BE2C (cell line): ENCODE results near the gene PLBD1. TPM values are rescaled to one million over a fixed set of nuclear protein-coding genes. Genes with fewer than 3 reads are reported as not detected.

ENCODE experiments used
- DNase-seq: peaks from one replicate; pipeline ENCODE4 v3.0.0-alpha.2; 2020
- H3K27me3 ChIP-seq: fragments of 250-450 bp; sonication (Bioruptor Pico); 2 replicates; pipeline ENCODE4 v1.5.1; 2020; ENCODE audit warnings: mild to moderate bottlenecking
- H3K36me3 ChIP-seq: fragments of 250-450 bp; sonication (Bioruptor Pico); 2 replicates; pipeline ENCODE4 v1.5.1; 2020; ENCODE audit warnings: mild to moderate bottlenecking
- H3K4me1 ChIP-seq: fragments of 250-450 bp; sonication (Bioruptor Pico); 2 replicates; pipeline ENCODE4 v1.5.1; 2020
- H3K4me3 ChIP-seq: 2 replicates; pipeline ENCODE4 v1.5.1; 2011; ENCODE audit warnings: low read depth, low read length
- H3K9me3 ChIP-seq: fragments of 250-450 bp; sonication (Bioruptor Pico); 2 replicates; pipeline ENCODE4 v1.5.1; 2020
- CTCF ChIP-seq: IDR thresholded peaks from 2 replicates; pipeline ENCODE4 v1.5.1; 2012; ENCODE audit warnings: mild to moderate bottlenecking, low read depth, low read length
- polyA plus RNA-seq: library from polyadenylated mRNA; unstranded; fragments of >200 nt; gene quantifications from one replicate; pipeline ENCODE4 v1.2.1, GENCODE V29; 2012; ENCODE audit warnings: low read depth, missing spikeins; ENCODE audit not compliant: insufficient read length, insufficient read depth

Gene PLBD1
- 0.46 TPM for polyA plus RNA-seq

- Histone ChIP-seq H3K9me3 (no peaks in the 10 kb centered on the region), H3K36me3 (no peaks in the 10 kb centered on the region), H3K27me3 (no peaks in the 10 kb centered on the region), H3K4me3 (peak within 1 kb of the TSS; percentile 48), H3K4me1 (no peaks in the 10 kb centered on the region)
- TF ChIP-seq CTCF = no peak
- peak; percentile 28 for DNase-seq
These were observed at the start of gene PLBD1 for GRCh38 chr12:14567351-14568162. TSS of gene PLBD1 (minus strand) at chr12:14567883. CDS start at chr12:14567696, 187 bp downstream.

GRCh38 chr12:14614704-14615121, 47.0 kb upstream of the PLBD1 start:
- no peaks in the 10 kb centered on the region for H3K4me1 ChIP-seq
- no peak for DNase-seq
- H3K36me3 ChIP-seq = no peaks in the 10 kb centered on the region
- H3K4me3 ChIP-seq = no peak overlapping the region
- TF ChIP-seq CTCF = no peak
- no peaks in the 10 kb centered on the region for H3K9me3 ChIP-seq
- no peaks in the 10 kb centered on the region; the same call in 1 of the 2 replicates for H3K27me3 ChIP-seq

DNA sequence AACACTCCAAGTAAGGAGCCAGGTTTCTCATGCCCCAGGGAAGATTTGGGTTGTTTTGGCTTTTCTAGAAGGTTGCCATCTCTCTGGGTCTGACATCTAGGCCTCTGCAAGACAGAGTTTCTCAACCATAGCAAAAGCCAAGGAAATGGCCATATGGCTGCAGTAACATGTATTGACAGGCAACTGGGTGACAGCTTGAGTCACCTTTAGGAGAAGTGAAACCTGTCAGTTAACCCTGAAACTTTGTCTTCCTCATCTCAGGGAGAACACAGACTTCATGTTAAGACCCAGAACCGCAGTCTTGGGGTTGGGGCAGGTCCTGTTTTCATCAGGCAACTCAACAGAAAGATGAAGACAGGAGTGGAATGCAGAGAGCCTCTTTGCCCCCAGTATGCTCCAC, 46.0 kb upstream of the PLBD1 start:
- no peak for DNase-seq
- Histone ChIP-seq H3K27me3 (no peaks in the 10 kb centered on the region; the same call in 1 of the 2 replicates), H3K4me1 (no peaks in the 10 kb centered on the region), H3K4me3 (no peak overlapping the region), H3K36me3 (no peaks in the 10 kb centered on the region), H3K9me3 (no peaks in the 10 kb centered on the region)
- TF ChIP-seq CTCF = no peak

- Histone ChIP-seq H3K9me3 (no peaks in the 10 kb centered on the region), H3K4me3 (no peak overlapping the region), H3K36me3 (no peaks in the 10 kb centered on the region), H3K27me3 (no peaks in the 10 kb centered on the region; the same call in 1 of the 2 replicates), H3K4me1 (no peaks in the 10 kb centered on the region)
- no peak for DNase-seq
- no peak for TF ChIP-seq CTCF
These were observed 45.3 kb upstream of the PLBD1 start for GRCh38 chr12:14612898-14613445.

DNA sequence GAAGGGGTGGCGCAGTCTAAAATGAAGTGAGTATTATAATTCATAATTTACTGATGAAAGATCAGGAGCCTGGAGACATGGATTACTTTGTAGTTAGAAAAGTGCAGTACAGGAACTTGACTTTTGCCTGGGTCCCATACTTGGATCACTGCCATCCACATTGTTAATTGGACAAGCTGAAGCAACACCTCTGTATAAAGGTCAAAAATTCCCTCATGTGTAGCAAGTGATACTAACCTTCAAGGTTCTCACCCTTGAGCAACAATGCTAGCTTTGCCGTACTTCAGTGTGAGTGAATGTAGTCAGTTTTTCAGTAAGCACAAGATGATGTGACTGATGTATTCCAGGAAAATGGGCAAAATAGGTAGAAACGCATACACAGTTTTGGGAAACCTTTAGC, 44.6 kb upstream of the PLBD1 start:
- H3K9me3 ChIP-seq = no peaks in the 10 kb centered on the region
- H3K4me1 ChIP-seq = no peaks in the 10 kb centered on the region
- no peaks in the 10 kb centered on the region for H3K36me3 ChIP-seq
- no peak overlapping the region for H3K4me3 ChIP-seq
- no peak for TF ChIP-seq CTCF
- DNase-seq = no peak
- no peaks in the 10 kb centered on the region; the same call in 1 of the 2 replicates for H3K27me3 ChIP-seq
